Fibroblast of the aortic adventitia (primary cell): ENCODE results near the gene AHCYL2. TPM values are rescaled to one million over a fixed set of nuclear protein-coding genes. Genes with fewer than 3 reads are reported as not detected.
A peak's percentile ranks its signal among the peaks of the same experiment; 100 is the strongest.
"Not testable (repeated sequence)": the region's sequence is repeated elsewhere in the genome, so short reads cannot be mapped to it uniquely, and the experiment has no call there.

Source experiments
- DNase-seq: peaks from one replicate; pipeline ENCODE4 v3.0.0-alpha.2; 2010; ENCODE audit warnings: low read depth
- H3K4me3 ChIP-seq: 2 replicates; pipeline ENCODE4 v1.5.1; 2011; ENCODE audit warnings: low read depth, mild to moderate bottlenecking, control low read depth, low read length, moderate library complexity
- total RNA-seq: library from RNA; depleted of rRNA; stranded (reverse); fragments of >200 nt; gene quantifications from 2 replicates; pipeline ENCODE4 v1.2.3, GENCODE V29; 2012; ENCODE audit warnings: low replicate concordance
- TF ChIP-seq, protein P1 (sequence below): IDR thresholded peaks from 2 replicates; pipeline ENCODE4 v1.5.1; 2011; ENCODE audit warnings: mild to moderate bottlenecking, low read length, control low read depth, inconsistent platforms; ENCODE audit not compliant: insufficient read depth

AHCYL2 gene
- total RNA-seq, 1 donor = 12.1 TPM

DNA sequence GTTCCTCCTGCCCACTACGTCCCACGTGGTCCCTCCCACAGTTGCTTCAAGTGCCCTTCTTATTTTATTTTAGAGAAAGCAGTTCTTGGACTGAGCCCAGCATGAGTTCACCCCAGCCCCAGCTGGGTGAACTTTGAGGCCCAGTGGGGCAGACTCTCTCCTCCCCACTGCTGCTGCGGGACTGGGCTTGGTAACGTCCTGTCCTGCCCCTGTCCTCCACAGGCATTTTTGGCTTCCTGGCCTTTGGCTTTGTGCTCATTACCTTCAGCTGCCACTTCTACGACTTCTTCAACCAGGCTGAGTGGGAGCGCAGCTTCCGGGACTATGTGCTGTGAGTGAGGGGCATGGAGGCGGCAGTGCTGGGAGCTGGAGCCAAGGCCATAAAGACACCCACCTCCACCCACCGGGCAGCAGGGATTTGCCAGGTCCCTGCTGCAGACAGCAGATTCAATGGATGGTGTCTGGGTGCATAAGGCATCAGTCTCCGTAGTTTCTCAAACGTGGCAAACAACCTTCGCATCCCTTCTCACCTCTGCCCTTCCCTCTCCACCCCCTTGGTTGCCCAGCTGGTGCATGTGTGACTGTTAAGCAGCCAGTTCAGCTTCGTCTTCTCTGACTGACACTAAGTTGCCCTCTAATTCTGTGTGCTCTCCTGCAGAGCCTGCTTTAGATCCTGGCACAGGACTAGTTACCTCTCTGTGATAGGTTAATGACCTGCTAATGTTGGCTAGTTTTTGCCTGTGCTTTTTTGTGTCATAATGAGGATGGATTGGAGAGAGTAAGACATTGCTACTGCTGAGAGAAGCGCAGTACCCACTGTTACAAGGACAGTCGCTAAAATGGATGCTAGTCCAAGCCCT is 15.5 kb upstream of the AHCYL2 start:
- TF ChIP-seq, protein P1, sequence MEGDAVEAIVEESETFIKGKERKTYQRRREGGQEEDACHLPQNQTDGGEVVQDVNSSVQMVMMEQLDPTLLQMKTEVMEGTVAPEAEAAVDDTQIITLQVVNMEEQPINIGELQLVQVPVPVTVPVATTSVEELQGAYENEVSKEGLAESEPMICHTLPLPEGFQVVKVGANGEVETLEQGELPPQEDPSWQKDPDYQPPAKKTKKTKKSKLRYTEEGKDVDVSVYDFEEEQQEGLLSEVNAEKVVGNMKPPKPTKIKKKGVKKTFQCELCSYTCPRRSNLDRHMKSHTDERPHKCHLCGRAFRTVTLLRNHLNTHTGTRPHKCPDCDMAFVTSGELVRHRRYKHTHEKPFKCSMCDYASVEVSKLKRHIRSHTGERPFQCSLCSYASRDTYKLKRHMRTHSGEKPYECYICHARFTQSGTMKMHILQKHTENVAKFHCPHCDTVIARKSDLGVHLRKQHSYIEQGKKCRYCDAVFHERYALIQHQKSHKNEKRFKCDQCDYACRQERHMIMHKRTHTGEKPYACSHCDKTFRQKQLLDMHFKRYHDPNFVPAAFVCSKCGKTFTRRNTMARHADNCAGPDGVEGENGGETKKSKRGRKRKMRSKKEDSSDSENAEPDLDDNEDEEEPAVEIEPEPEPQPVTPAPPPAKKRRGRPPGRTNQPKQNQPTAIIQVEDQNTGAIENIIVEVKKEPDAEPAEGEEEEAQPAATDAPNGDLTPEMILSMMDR = no peak
- H3K4me3 ChIP-seq = no peak overlapping the region
- DNase-seq = no peak

DNA sequence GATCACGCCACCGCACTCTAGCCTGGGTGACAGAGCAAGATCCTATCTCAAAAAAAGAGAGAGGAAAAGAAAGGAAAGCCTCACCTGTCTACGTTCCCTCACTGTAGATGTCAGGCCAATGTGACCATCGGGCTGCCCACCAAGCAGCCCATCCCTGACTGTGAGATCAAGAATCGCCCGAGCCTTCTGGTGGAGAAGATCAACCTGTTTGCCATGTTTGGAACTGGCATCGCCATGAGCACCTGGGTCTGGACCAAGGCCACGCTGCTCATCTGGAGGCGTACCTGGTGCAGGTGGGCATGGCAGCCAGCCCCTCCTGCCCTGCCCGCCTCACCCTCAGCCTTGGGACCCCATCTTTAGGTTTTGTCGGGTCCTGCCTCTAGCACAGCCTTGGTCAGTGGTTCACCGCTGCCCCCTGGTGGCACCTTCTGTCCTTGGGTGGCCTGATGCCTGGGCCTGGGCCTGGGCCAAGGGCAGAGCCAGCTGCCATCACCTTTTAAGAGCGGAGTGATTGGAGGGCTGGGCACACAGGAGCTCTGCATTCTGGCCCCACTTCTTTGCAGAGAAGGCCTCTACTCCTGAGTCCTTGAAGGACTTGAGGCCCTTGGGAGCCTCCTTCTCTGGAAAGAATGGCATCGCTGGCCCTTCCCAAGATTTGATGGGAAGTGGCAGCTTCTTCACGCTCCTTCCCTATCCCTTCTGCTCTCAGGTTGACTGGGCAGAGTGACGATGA is 14.4 kb upstream of the AHCYL2 start:
- TF ChIP-seq, protein P1 = peak; percentile 83
- DNase-seq = peak; percentile 63
- no peak overlapping the region for H3K4me3 ChIP-seq

DNA sequence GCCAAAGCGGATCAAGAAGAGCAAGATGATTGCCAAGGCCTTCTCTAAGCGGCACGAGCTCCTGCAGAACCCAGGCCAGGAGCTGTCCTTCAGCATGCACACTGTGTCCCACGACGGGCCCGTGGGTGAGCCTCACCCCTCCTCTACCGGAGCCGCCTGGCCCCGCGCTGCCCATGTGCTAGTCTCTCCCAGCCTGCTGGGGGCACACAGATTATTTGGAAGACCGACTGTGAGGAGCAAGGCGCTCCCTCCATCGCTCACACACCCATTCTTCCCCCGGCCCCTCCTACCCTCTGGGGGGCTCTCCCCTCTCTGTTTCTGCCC is 13.9 kb upstream of the AHCYL2 start:
- TF ChIP-seq, protein P1 = no peak
- no peak overlapping the region for H3K4me3 ChIP-seq

DNA sequence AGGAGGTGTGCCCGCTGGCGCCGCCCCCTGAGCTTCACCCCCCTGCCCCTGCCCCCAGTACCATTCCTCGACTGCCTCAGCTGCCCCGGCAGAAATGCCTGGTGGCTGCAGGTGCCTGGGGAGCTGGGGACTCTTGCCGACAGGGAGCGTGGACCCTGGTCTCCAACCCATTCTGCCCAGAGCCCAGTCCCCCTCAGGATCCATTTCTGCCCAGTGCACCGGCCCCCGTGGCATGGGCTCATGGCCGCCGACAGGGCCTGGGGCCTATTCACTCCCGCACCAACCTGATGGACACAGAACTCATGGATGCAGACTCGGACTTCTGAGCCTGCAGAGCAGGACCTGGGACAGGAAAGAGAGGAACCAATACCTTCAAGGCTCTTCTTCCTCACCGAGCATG is 12.7 kb upstream of the AHCYL2 start:
- no peak overlapping the region for H3K4me3 ChIP-seq
- TF ChIP-seq, protein P1 = no peak
- no peak for DNase-seq

More for the DNA sequence above, 13.9 kb upstream of the AHCYL2 start:
- no peak for DNase-seq

DNA sequence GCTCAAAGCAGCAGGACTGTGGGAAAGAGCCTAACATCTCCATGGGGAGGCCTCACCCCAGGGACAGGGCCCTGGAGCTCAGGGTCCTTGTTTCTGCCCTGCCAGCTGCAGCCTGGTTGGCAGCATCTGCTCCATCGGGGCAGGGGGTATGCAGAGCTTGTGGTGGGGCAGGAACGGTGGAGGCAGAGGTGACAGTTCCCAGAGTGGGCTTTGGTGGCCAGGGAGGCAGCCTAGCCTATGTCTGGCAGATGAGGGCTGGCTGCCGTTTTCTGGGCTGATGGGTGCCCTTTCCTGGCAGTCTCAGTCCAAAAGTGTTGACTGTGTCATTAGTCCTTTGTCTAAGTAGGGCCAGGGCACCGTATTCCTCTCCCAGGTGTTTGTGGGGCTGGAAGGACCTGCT is 12.2 kb upstream of the AHCYL2 start:
- DNase-seq = no peak

DNA sequence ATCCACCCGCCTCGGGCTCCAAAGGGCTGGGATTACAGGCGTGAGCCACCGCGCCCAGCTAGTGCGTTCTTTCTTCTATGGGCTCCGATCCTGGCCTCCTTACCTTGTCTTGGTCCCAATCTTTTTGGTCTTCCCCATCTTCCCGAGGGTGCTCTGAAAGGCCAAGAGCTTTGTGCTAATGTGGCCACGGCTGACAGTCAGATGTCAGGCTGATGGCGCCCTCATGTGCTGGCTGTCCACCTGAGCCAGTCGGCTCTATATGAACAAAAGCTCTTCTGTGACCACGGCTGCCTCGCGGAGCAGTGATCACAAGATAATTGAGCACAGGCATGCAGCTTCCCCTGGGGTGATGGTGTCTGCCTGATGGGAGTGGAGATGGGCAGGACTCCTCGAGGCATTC is 11.0 kb upstream of the AHCYL2 start:
- H3K4me3 ChIP-seq = no peak overlapping the region
- TF ChIP-seq, protein P1 = no peak
- no peak for DNase-seq

More for the DNA sequence above, 12.2 kb upstream of the AHCYL2 start:
- TF ChIP-seq, protein P1 = no peak
- no peak overlapping the region for H3K4me3 ChIP-seq

DNA sequence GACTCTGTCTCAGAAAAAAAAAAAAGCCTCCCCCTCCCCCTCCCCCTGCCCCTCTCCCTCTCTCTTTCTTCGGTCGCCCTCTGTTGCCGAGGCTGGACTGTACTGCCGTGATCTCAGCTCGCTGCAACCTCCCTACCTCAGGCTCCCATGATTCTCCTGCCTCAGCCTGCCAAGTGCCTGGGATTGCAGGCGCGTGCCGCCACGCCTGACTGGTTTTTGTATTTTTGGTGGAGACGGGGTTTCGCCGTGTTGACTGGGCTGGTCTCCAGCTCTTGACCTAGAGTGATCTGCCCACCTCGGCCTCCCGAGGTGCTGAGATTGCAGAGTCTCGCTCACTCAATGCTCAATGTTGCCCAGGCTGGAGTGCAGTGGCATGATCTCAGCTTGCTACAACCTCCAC is 9.1 kb upstream of the AHCYL2 start:
- not testable (repeated sequence) for H3K4me3 ChIP-seq, DNase-seq

DNA sequence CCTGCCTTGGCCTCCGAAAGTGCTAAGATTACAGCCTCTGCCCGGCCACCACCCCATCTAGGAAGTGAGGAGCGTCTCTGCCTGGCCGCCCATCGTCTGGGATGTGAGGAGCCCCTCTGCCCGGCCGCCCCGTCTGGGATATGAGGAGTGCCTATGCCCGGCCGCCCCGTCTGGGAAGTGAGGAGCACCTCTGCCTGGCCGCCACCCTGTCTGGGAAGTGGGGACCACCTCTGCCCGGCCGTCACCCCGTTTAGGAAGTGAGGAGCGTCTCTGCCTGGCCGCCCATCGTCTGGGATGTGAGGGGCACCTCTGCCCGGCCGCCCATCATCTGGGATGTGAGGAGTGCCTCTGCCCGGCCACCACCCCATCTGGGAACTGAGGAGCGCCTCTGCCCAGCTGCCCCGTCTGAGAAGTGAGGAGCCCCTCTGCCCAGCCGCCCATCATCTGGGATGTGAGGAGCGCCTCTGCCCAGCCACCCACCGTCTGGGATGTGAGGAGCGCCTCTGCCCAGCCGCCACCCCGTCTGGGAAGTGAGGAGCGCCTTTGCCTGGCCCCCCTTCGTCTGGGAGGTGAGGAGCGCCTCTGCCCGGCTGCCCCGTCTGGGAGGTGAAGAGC is 8.6 kb upstream of the AHCYL2 start:
- not testable (repeated sequence) for H3K4me3 ChIP-seq, DNase-seq

DNA sequence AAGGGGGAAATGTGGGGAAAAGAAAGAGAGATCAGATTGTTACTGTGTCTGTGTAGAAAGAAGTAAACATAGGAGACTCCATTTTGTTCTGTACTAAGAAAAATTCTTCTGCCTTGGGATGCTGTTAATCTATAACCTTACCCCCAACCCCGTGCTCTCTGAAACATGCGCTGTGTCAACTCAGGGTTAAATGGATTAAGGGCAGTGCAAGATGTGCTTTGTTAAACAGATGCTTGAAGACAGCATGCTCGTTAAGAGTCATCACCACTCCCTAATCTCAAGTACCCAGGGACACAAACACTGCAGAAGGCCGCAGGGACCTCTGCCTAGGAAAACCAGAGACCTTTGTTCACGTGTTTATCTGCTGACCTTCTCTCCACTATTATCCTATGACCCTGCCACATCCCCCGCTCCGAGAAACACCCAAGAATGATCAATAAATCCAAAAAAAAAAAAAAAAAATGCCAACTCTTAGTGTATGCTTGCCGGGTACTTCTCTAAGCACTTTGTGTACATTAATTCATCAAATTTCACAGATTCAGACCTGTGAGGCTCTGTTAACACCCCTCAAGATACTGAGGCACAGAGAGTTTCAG is 7.9 kb upstream of the AHCYL2 start:
- H3K4me3 ChIP-seq, DNase-seq: not testable (repeated sequence)
